ENCODE data around the gene EFHC1. TPM values are rescaled to one million over a fixed set of nuclear protein-coding genes. Genes with fewer than 3 reads are reported as not detected.

Gene EFHC1
- total and polyA plus RNA-seq, 2 of the 13 experiments (the other 11 are each of a cell fraction or from before 2014, with no cell fraction given): 23.4 to 29.5 TPM

- TF ChIP-seq TCF12 (IDR thresholded peaks at IDR 0.05) (no peak), TCF12 (CRISPR knock-in tag; IDR thresholded peaks at IDR 0.05) (no peak), USF2 (IDR thresholded peaks at IDR 0.05; ENCODE audit: low read depth, low read length) (no peak), USF2 (CRISPR knock-in tag; IDR thresholded peaks at IDR 0.05; ENCODE audit: borderline replicate concordance) (no peak), FIP1L1 (IDR thresholded peaks at IDR 0.05; ENCODE audit: borderline replicate concordance, insufficient read depth, low read depth, low read length) (no peak), ZNF331 (CRISPR knock-in tag; IDR thresholded peaks at IDR 0.05) (peak; percentile 80), ZBTB14 (CRISPR knock-in tag; IDR thresholded peaks at IDR 0.05) (no peak), HNRNPK (IDR thresholded peaks at IDR 0.05; ENCODE audit: low read depth, low read length, poor library complexity, severe bottlenecking) (no peak), FOSL2 (CRISPR knock-in tag; IDR thresholded peaks at IDR 0.05) (peak; percentile 54; the same call in 1 of the 2 replicates), RFX1 (IDR thresholded peaks at IDR 0.05) (peak; percentile 100), SKI (IDR thresholded peaks at IDR 0.05; ENCODE audit: partially characterized antibody) (peak; percentile 54), ZNF737 (CRISPR knock-in tag; IDR thresholded peaks at IDR 0.05; ENCODE audit: borderline replicate concordance) (no peak), ESRRA (CRISPR knock-in tag; IDR thresholded peaks at IDR 0.05; ENCODE audit: low read depth) (peak; percentile 70; the same call in 1 of the 2 replicates), STAT5B (CRISPR knock-in tag; IDR thresholded peaks at IDR 0.05) (0 out of 2 replicates have a peak, but pooled peaks have one; percentile 81), CHCHD3 (CRISPR knock-in tag; IDR thresholded peaks at IDR 0.05) (no peak), ZHX1 (CRISPR knock-in tag; IDR thresholded peaks at IDR 0.05; ENCODE audit: low read depth) (peak; percentile 10; the same call in 1 of the 2 replicates), RXRA (CRISPR knock-in tag; IDR thresholded peaks at IDR 0.05) (peak; percentile 74), NAIF1 (CRISPR knock-in tag; IDR thresholded peaks at IDR 0.05; ENCODE audit: borderline replicate concordance) (0 out of 2 replicates have a peak, but pooled peaks have one; percentile 49), PAF1 (CRISPR knock-in tag; IDR thresholded peaks at IDR 0.05) (no peak), HNRNPUL1 (IDR thresholded peaks at IDR 0.05; ENCODE audit: low read depth, low read length) (no peak), SALL2 (CRISPR knock-in tag; IDR thresholded peaks at IDR 0.05) (peak; percentile 90), NFRKB (IDR thresholded peaks at IDR 0.05) (no peak), NPAS2 (CRISPR knock-in tag; IDR thresholded peaks at IDR 0.05; ENCODE audit: borderline replicate concordance) (no peak), ZNF782 (CRISPR knock-in tag; IDR thresholded peaks at IDR 0.05; ENCODE audit: borderline replicate concordance) (peak; percentile 92), HDAC1 (CRISPR knock-in tag; IDR thresholded peaks at IDR 0.05) (peak; percentile 81)
These were observed at the start of gene EFHC1 (continued) for GRCh38 chr6:52419809-52420667.
